HCT116 (cell line): ENCODE data around the gene CDC42BPB. TPM values are rescaled to one million over a fixed set of nuclear protein-coding genes. Genes with fewer than 3 reads are reported as not detected.

Experiments
- ATAC-seq: fragments of 200-7000 bp; cut with Tn5 transposase; 2 replicates; pipeline ENCODE4 v1.9.1; 2020; ENCODE audit warnings: mild to moderate bottlenecking, moderate library complexity
- BruUV-seq: library from RNA; stranded (reverse); fragments of 400-500 nt; replicated peaks from 2 replicates; lab custom pipeline; 2021; lab: Mats Ljungman, UMichigan
- CTCF ChIA-PET: fragments of 300-600 bp; sonication (Branson Sonifier 250); formaldehyde crosslinking; loops from one replicate; lab custom pipeline; 2021; ENCODE audit warnings: antibody characterized with exemption; lab: Charles Lee
- POLR2A ChIA-PET: fragments of 300-600, 350-600 bp; sonication (Branson Sonifier 250); formaldehyde crosslinking; loops from one replicate; lab custom pipeline; 2021; ENCODE audit warnings: antibody characterized with exemption; lab: Charles Lee
- RAD21 ChIA-PET, 2 experiments: fragments of 300-600 bp; sonication (Branson Sonifier 250); formaldehyde crosslinking; loops; one replicate each; lab custom pipeline; 2023; ENCODE audit warnings: low total read pairs in 2 of 2; ENCODE audit not compliant: uncharacterized antibody in 2 of 2, unreplicated experiment in 2 of 2, low non-redundant PET in 1 of 2; lab: Charles Lee
- DNase-seq: peaks from one replicate; pipeline ENCODE4 v3.0.0-alpha.2; 2010; ENCODE audit warnings: low read depth, low spot score
- H2AFZ ChIP-seq: fragments of 200-600 bp; shearing (Covaris generic), sonication (generic); 2 replicates; pipeline ENCODE4 v1.6.1; 2017; ENCODE audit warnings: low read depth, mixed run types, mixed read lengths, antibody characterized with exemption, low read length; ENCODE audit not compliant: poor library complexity, severe bottlenecking
- H3K27ac ChIP-seq: 2 replicates; pipeline ENCODE4 v1.5.1; 2012; ENCODE audit warnings: low read depth, low read length
- H3K27me3 ChIP-seq: fragments of 200-600 bp; sonication (generic); 2 replicates; pipeline ENCODE4 v1.6.1; 2016; ENCODE audit warnings: mixed run types, low read length, mixed read lengths; ENCODE audit not compliant: insufficient read depth
- H3K36me3 ChIP-seq, 2 experiments: fragments of 200-500 bp in 1 of 2; fragments of 200-600 bp in 1 of 2; sonication (Bioruptor generic) in 1 of 2; sonication (generic) in 1 of 2; 2 replicates each; pipeline versions ENCODE4 v1.5.1 to v1.6.1; 2014 to 2016; ENCODE audit warnings: low read length in 2 of 2, inconsistent platforms in 1 of 2, mixed read lengths in 1 of 2, mixed run types in 1 of 2; ENCODE audit not compliant: insufficient read depth in 2 of 2, control insufficient read depth in 1 of 2
- H3K4me1 ChIP-seq, 2 experiments: fragments of 200-600 bp in 1 of 2; sonication (generic) in 1 of 2; 2 replicates each; pipeline versions ENCODE4 v1.5.1 to v1.6.1; 2012 to 2017; ENCODE audit warnings: low read length in 2 of 2, inconsistent platforms in 1 of 2, mild to moderate bottlenecking in 1 of 2, mixed read lengths in 1 of 2, mixed run types in 1 of 2, moderate library complexity in 1 of 2; ENCODE audit not compliant: insufficient read depth in 2 of 2, control insufficient read depth in 1 of 2
- H3K4me2 ChIP-seq: fragments of 200-600 bp; sonication (generic); 2 replicates; pipeline ENCODE4 v1.6.1; 2017; ENCODE audit warnings: mixed run types, low read length, mixed read lengths
- H3K4me3 ChIP-seq, 2 experiments: fragments of 200-600 bp in 1 of 2; sonication (generic) in 1 of 2; replicated peaks in 1 of 2; 2 replicates each; pipeline ENCODE4 v1.5.1; 2011 to 2016; ENCODE audit warnings: low read length in 2 of 2, control low read depth in 1 of 2, low read depth in 1 of 2, mild to moderate bottlenecking in 1 of 2, mixed read lengths in 1 of 2, mixed run types in 1 of 2
- H3K79me2 ChIP-seq: fragments of 200-600 bp; sonication (generic); 2 replicates; pipeline ENCODE4 v1.6.1; 2017; ENCODE audit warnings: mild to moderate bottlenecking, mixed run types, low read length, moderate library complexity, mixed read lengths; ENCODE audit not compliant: insufficient read depth
- H3K9ac ChIP-seq: fragments of 200-600 bp; sonication (generic); 2 replicates; pipeline ENCODE4 v1.6.1; 2016; ENCODE audit warnings: low read length, mixed read lengths
- H3K9me2 ChIP-seq: fragments of 200-600 bp; sonication (generic), shearing (Covaris generic); 2 replicates; pipeline ENCODE4 v1.6.1; 2017; ENCODE audit warnings: mixed run types, mild to moderate bottlenecking, moderate library complexity; ENCODE audit not compliant: insufficient read depth
- H3K9me3 ChIP-seq, 2 experiments: fragments of 200-500 bp in 1 of 2; fragments of 200-600 bp in 1 of 2; sonication (Bioruptor generic) in 1 of 2; sonication (generic) in 1 of 2; 2 replicates each; pipeline ENCODE4 v1.6.1; 2014 to 2017; ENCODE audit warnings: low read length in 2 of 2, mixed read lengths in 2 of 2, inconsistent platforms in 1 of 2, low read depth in 1 of 2, mild to moderate bottlenecking in 1 of 2, mixed run types in 1 of 2, moderate library complexity in 1 of 2; ENCODE audit not compliant: control insufficient read depth in 1 of 2, insufficient read depth in 1 of 2
- H4K20me1 ChIP-seq: fragments of 200-600 bp; sonication (generic), shearing (Covaris generic); 2 replicates; pipeline ENCODE4 v1.6.1; 2017; ENCODE audit warnings: mixed run types, mild to moderate bottlenecking, moderate library complexity; ENCODE audit not compliant: insufficient read depth
- ATF3 ChIP-seq: IDR thresholded peaks from 2 replicates; pipeline ENCODE4 v1.6.1; 2012
- CBX3 ChIP-seq: IDR thresholded peaks from 2 replicates; pipeline ENCODE4 v1.6.1; 2012; ENCODE audit warnings: low read depth
- CEBPB ChIP-seq: IDR thresholded peaks from 2 replicates; pipeline ENCODE4 v1.6.1; 2012; ENCODE audit warnings: low read depth
- CTCF ChIP-seq, 3 experiments: fragments of 200-600 bp in 1 of 3; sonication (generic) in 1 of 3; IDR thresholded peaks in 2 of 3; conservative IDR thresholded peaks in 1 of 3; 2 replicates each; pipeline ENCODE4 v1.5.1; 2012 to 2017; ENCODE audit warnings: low read depth in 2 of 3, low read length in 2 of 3, antibody characterized with exemption in 1 of 3, borderline replicate concordance in 1 of 3, control low read depth in 1 of 3, mild to moderate bottlenecking in 1 of 3, mixed read lengths in 1 of 3, mixed run types in 1 of 3, moderate library complexity in 1 of 3; ENCODE audit not compliant: insufficient read depth in 1 of 3
- EGR1 ChIP-seq: IDR thresholded peaks from 2 replicates; pipeline ENCODE4 v1.6.1; 2012; ENCODE audit warnings: low read depth
- EZH2 ChIP-seq: fragments of 200-600 bp; sonication (generic); IDR thresholded peaks from 2 replicates; pipeline ENCODE4 v1.6.1; 2017; ENCODE audit warnings: antibody characterized with exemption, mixed run types
- EZH2phosphoT487 ChIP-seq: fragments of 200-600 bp; IDR thresholded peaks from 2 replicates; pipeline ENCODE4 v1.6.1; 2018; ENCODE audit warnings: antibody characterized with exemption, borderline replicate concordance
- JUND ChIP-seq: IDR thresholded peaks from 2 replicates; pipeline ENCODE4 v1.6.1; 2012
- MAX ChIP-seq: IDR thresholded peaks from 2 replicates; pipeline ENCODE4 v1.6.1; 2012
- POLR2AphosphoS5 ChIP-seq: IDR thresholded peaks from 2 replicates; pipeline ENCODE4 v1.6.1; 2011; ENCODE audit warnings: mild to moderate bottlenecking, low read depth, low read length, moderate library complexity
- RAD21 ChIP-seq: IDR thresholded peaks from 2 replicates; pipeline ENCODE4 v1.6.1; 2012; ENCODE audit warnings: low read depth, mild to moderate bottlenecking
- REST ChIP-seq: IDR thresholded peaks from 2 replicates; pipeline ENCODE4 v1.6.1; 2012; ENCODE audit warnings: low read depth
- SIN3A ChIP-seq: IDR thresholded peaks from 2 replicates; pipeline ENCODE4 v1.6.1; 2012; ENCODE audit warnings: low read depth
- SRF ChIP-seq: IDR thresholded peaks from 2 replicates; pipeline ENCODE4 v1.6.1; 2012; ENCODE audit warnings: low read depth
- YY1 ChIP-seq: IDR thresholded peaks from 2 replicates; pipeline ENCODE4 v1.6.1; 2011; ENCODE audit warnings: low read length, low read depth, moderate library complexity, mild to moderate bottlenecking; ENCODE audit not compliant: insufficient replicate concordance; ENCODE audit errors: extremely low read depth
- ZBTB33 ChIP-seq: IDR thresholded peaks from 2 replicates; pipeline ENCODE4 v1.6.1; 2011; ENCODE audit warnings: mild to moderate bottlenecking, low read length, moderate library complexity; ENCODE audit not compliant: insufficient replicate concordance; ENCODE audit errors: extremely low read depth
- ZNF274 ChIP-seq: fragments of 200-500 bp; sonication (Bioruptor generic); IDR thresholded peaks from 2 replicates; pipeline ENCODE4 v1.6.1; 2014; ENCODE audit warnings: mild to moderate bottlenecking, low read depth, low read length, inconsistent platforms
- intact Hi-C: fragments of 100-400 bp; cut with micrococcal nuclease; formaldehyde crosslinking; loops from 2 replicates; pipeline ENCODE4 v1.10.0; 2022
- total RNA-seq: library from RNA; stranded (reverse); gene quantifications from one replicate; pipeline ENCODE4 v1.2.1, GENCODE V29; 2021; ENCODE audit not compliant: unreplicated experiment

Gene CDC42BPB
- total RNA-seq, 1 experiment from 2014 or later = 85.6 TPM

- intact Hi-C loops = loop anchor here (10.0 kb wide), 1 partner anchor 315 kb away; the partner anchor contains the start of gene RCOR1
- H3K27ac ChIP-seq = no peak overlapping the region
- TF ChIP-seq JUND (no peak), MAX (no peak), ATF3 (no peak), RAD21 (no peak), SRF (no peak), CBX3 (no peak), ZBTB33 (no peak), REST (no peak), EZH2phosphoT487 (no peak), ZNF274 (no peak), EGR1 (no peak), CEBPB (no peak), EZH2 (no peak), CTCF (IDR thresholded peaks at IDR 0.05 in 2 of 3, conservative IDR thresholded peaks at IDR 0.05 in 1 of 3; ENCODE audit: borderline replicate concordance in 1 of 3, insufficient read depth in 1 of 3, low read depth in 2 of 3, low read length in 2 of 3) (no peak), POLR2AphosphoS5 (no peak), SIN3A (no peak), YY1 (no peak)
- no peaks in the 10 kb centered on the region for H3K27me3 ChIP-seq
- H3K79me2 ChIP-seq = no peaks in the 10 kb centered on the region
- peaks cover 0 to 6% of the 10 kb centered on the region in 2 experiments; a peak in 1 of 4 replicates for H3K36me3 ChIP-seq
- no peak overlapping the region for H2AFZ ChIP-seq
- H3K9ac ChIP-seq = no peak overlapping the region
- DNase-seq (no peak), ATAC-seq (peak; percentile 21; the same call in 1 of the 2 replicates)
- CTCF ChIA-PET = no interaction called here
- RAD21 ChIA-PET = no interaction called here
- H3K9me2 ChIP-seq = no peaks in the 10 kb centered on the region
- no peaks in the 10 kb centered on the region for H4K20me1 ChIP-seq
- H3K4me3 ChIP-seq = no peak overlapping the region
- H3K9me3 ChIP-seq = no peaks in the 10 kb centered on the region
- H3K4me1 ChIP-seq = no peaks in the 10 kb centered on the region
- POLR2A ChIA-PET = no interaction called here
- H3K4me2 ChIP-seq = no peak overlapping the region
- BruUV-seq = no TSS peak
These were observed 147.4 kb downstream of the CDC42BPB start for GRCh38 chr14:102909911-102910310.
